ENCODE data around the gene ADAP2.
A peak's percentile ranks its signal among the peaks of the same experiment; 100 is the strongest.
"Not testable (repeated sequence)": the region's sequence is repeated elsewhere in the genome, so short reads cannot be mapped to it uniquely, and the experiment has no call there.

ADAP2 gene

GRCh38 chr17:30921544-30922196 lies at the start of gene ADAP2:
Gene ADAP2, plus strand, starts transcription at chr17:30921945. Its CDS starts 70 bp downstream, at chr17:30922015.
- DNase-seq (ENCODE audit: extremely low spot score, insufficient read length, low read depth) (no peak), FAIRE-seq (peak; percentile 56)

- no peak for FAIRE-seq
- no peak for DNase-seq (ENCODE audit: extremely low spot score, insufficient read length, low read depth)
These were observed 35.6 kb upstream of the ADAP2 start for GRCh38 chr17:30886187-30886586.

- no peak for FAIRE-seq
These were observed 27.5 kb upstream of the ADAP2 start for GRCh38 chr17:30894236-30894635.

GRCh38 chr17:30897311-30897710 lies 24.4 kb upstream of the ADAP2 start:
- FAIRE-seq (no peak), DNase-seq (ENCODE audit: extremely low spot score, insufficient read length, low read depth) (no peak)

More at GRCh38 chr17:30894236-30894635, 27.5 kb upstream of the ADAP2 start:
- no peak for DNase-seq (ENCODE audit: extremely low spot score, insufficient read length, low read depth)

GRCh38 chr17:30905742-30906100 lies 16.0 kb upstream of the ADAP2 start:
- FAIRE-seq: no peak
- no peak for DNase-seq (ENCODE audit: extremely low spot score, insufficient read length, low read depth)

GRCh38 chr17:30906101-30906911 lies 15.4 kb upstream of the ADAP2 start, which contains the start of gene TEFM:
Gene TEFM, minus strand, starts transcription at chr17:30906238. Its CDS starts 40 bp downstream, at chr17:30906198.
- FAIRE-seq (peak; percentile 84), DNase-seq (ENCODE audit: extremely low spot score, insufficient read length, low read depth) (peak; percentile 91)

GRCh38 chr17:30908717-30909420 lies 12.9 kb upstream of the ADAP2 start:
- FAIRE-seq (no peak), DNase-seq (ENCODE audit: extremely low spot score, insufficient read length, low read depth) (no peak)

- FAIRE-seq; DNase-seq (ENCODE audit: extremely low spot score, insufficient read length, low read depth): not testable (repeated sequence)
These were observed 11.6 kb upstream of the ADAP2 start for GRCh38 chr17:30910151-30910550.

- DNase-seq (ENCODE audit: extremely low spot score, insufficient read length, low read depth) (no peak), FAIRE-seq (no peak)
These were observed 7.8 kb upstream of the ADAP2 start for GRCh38 chr17:30913955-30914354.

GRCh38 chr17:30915833-30916611 lies 5.7 kb upstream of the ADAP2 start:
- DNase-seq (ENCODE audit: extremely low spot score, insufficient read length, low read depth) (no peak), FAIRE-seq (no peak)

- no peak for FAIRE-seq
These were observed 4.7 kb upstream of the ADAP2 start for GRCh38 chr17:30917050-30917449.

GRCh38 chr17:30920282-30920681 lies 1.5 kb upstream of the ADAP2 start:
- DNase-seq (ENCODE audit: extremely low spot score, insufficient read length, low read depth) (no peak), FAIRE-seq (no peak)

More at GRCh38 chr17:30917050-30917449, 4.7 kb upstream of the ADAP2 start:
- DNase-seq (ENCODE audit: extremely low spot score, insufficient read length, low read depth): no peak

GRCh38 chr17:30920683-30921543 lies 832 bp upstream of the ADAP2 start:
- no peak for DNase-seq (ENCODE audit: extremely low spot score, insufficient read length, low read depth)
- FAIRE-seq: no peak

GRCh38 chr17:30922235-30923030 lies 688 bp downstream of the ADAP2 start:
- no peak for DNase-seq (ENCODE audit: extremely low spot score, insufficient read length, low read depth)
- no peak for FAIRE-seq

GRCh38 chr17:30924341-30924740 lies 2.6 kb downstream of the ADAP2 start:
- DNase-seq (ENCODE audit: extremely low spot score, insufficient read length, low read depth) (no peak), FAIRE-seq (no peak)

GRCh38 chr17:30926516-30926915 lies 4.8 kb downstream of the ADAP2 start:
- DNase-seq (ENCODE audit: extremely low spot score, insufficient read length, low read depth) (no peak), FAIRE-seq (no peak)

- no peak for FAIRE-seq
These were observed 6.0 kb downstream of the ADAP2 start for GRCh38 chr17:30927756-30928155.

GRCh38 chr17:30928584-30928983 lies 6.8 kb downstream of the ADAP2 start:
- FAIRE-seq (no peak), DNase-seq (ENCODE audit: extremely low spot score, insufficient read length, low read depth) (no peak)

More at GRCh38 chr17:30927756-30928155, 6.0 kb downstream of the ADAP2 start:
- no peak for DNase-seq (ENCODE audit: extremely low spot score, insufficient read length, low read depth)
